ENCODE data around the gene MYL1.

Gene MYL1

GRCh38 chr2:210250622-210251021 lies 64.4 kb downstream of the MYL1 start:
- TF ChIP-seq CEBPB (IDR thresholded peaks at IDR 0.05) (no peak), NFIC (IDR thresholded peaks at IDR 0.05) (no peak), RAD21 (IDR thresholded peaks at IDR 0.05; ENCODE audit: low read depth) (no peak), TCF12 (IDR thresholded peaks at IDR 0.05; ENCODE audit: low read depth) (no peak), EGR1 (IDR thresholded peaks at IDR 0.05) (no peak), YY1 (IDR thresholded peaks at IDR 0.05; ENCODE audit: low read depth) (no peak)
